ENCODE results near the gene FANCE. TPM values are rescaled to one million over a fixed set of nuclear protein-coding genes. Genes with fewer than 3 reads are reported as not detected.

FANCE gene, protein sequence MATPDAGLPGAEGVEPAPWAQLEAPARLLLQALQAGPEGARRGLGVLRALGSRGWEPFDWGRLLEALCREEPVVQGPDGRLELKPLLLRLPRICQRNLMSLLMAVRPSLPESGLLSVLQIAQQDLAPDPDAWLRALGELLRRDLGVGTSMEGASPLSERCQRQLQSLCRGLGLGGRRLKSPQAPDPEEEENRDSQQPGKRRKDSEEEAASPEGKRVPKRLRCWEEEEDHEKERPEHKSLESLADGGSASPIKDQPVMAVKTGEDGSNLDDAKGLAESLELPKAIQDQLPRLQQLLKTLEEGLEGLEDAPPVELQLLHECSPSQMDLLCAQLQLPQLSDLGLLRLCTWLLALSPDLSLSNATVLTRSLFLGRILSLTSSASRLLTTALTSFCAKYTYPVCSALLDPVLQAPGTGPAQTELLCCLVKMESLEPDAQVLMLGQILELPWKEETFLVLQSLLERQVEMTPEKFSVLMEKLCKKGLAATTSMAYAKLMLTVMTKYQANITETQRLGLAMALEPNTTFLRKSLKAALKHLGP
- total RNA-seq = 3.8 TPM
- long read RNA-seq, transcript FANCE-201 (10 exons, 2,554 nt) = major isoform, 13 of 24 reads
- long read RNA-seq, partial matches to known transcripts = 0 of 24 reads
- long read RNA-seq, other reads (novel, unspliced or antisense) = 11 of 24 reads

DNA sequence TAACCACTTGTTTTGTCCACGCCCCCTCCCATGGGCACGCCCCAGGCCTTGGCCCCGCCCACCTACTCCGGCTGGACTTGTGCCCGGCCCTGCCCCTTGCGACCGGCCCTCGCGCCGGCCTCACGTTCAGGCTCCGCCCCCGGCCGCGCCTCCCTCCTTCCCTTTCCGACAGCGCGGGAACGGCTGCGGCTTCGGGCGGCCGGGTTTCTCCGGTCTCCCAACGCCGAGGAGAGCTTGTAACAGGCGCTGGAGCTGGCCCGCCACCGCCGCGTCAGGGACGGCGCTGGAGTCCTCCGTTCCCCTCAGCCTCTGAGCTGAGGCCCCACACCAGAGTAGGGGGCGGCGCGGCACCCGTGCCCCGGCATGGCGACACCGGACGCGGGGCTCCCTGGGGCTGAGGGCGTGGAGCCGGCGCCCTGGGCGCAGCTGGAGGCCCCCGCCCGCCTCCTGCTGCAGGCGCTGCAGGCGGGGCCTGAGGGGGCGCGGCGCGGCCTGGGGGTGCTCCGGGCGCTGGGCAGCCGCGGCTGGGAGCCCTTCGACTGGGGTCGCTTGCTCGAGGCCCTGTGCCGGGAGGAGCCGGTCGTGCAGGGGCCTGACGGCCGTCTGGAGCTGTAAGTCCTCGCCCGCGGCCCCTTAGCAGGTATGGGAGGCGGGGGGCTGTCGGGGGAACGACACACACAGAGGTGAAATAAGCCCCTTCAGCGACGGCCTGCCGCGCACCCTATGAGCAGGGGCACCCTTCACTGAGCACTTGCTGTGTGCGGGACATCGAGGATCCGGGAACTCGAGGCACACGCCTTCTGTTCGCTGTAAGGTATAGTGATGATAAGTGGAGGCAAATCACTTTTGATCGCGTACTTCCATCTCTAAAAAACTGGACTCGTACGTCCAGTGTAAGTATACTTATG lies at the start of gene FANCE:
TSS of gene FANCE (plus strand) at position 156 of the 908 bp plus-strand sequence. CDS start at position 364, 208 bp downstream.
- DNase-seq = peak; percentile 98
- ATAC-seq = peak; percentile 96
- intact Hi-C loops (cut with micrococcal nuclease) = no loop called here

DNA sequence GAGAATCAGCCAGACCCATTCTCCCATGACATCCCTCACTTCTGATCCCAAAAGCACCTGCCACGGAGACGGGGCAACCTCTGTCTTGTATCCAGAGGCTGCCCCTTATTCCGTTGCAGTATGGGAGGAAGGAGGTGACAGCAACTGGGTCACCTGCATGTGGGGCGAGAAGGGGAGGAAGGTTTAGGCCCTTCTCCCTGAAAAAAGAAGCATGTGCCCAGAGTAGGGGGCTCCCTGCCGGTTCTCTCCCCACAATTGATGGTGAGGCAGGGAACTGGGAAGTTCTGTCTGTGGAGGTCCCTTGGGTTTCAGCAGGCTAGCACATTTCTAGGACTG lies 49.3 kb upstream of the FANCE start:
- DNase-seq = no peak
- intact Hi-C loops (cut with micrococcal nuclease) = no loop called here
- no peak for ATAC-seq

DNA sequence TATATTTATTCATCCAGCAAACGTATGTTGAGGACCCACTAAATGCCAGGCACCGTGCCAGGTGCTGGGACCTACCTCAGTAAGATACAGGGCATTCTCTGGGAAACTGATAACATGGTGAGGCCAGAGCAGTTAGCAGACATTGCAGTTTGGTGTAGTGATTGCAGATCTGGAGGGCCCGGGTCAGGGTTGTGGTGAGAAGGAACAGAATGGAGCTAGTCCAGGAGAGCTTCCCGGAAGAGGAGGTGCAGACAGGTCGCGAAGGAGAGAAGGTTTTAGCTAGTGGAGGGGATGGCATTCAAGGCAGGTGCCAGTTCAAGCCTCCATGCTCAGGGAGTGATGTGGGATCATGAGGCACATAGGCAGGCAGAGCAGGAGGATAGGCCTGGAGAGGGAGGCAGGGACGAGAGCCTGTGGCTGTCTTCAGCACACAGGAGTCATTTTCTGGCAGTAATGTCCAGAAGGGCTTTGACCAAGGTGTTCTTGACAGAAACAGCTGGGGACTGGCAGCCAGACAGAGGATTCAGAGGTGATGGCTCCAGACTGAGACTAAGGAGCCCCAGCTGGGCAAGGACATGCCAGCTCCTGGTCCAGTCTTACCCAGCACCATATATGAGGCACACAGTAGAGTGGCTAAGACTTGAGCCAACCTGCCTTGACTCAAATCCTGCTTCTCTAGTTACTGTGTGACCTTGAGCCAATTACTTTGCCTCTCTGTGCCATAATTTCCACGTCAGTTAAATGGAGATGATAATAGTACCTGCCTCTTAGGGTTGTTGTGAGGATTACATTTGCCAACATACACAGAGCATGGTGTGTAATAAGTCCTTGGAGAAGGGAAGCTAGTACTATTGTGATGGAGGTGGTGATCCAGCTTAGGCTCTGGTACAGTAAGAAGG lies 48.3 kb upstream of the FANCE start:
- ATAC-seq = peak; percentile 10
- intact Hi-C loops (cut with micrococcal nuclease) = no loop called here
- DNase-seq = no peak

DNA sequence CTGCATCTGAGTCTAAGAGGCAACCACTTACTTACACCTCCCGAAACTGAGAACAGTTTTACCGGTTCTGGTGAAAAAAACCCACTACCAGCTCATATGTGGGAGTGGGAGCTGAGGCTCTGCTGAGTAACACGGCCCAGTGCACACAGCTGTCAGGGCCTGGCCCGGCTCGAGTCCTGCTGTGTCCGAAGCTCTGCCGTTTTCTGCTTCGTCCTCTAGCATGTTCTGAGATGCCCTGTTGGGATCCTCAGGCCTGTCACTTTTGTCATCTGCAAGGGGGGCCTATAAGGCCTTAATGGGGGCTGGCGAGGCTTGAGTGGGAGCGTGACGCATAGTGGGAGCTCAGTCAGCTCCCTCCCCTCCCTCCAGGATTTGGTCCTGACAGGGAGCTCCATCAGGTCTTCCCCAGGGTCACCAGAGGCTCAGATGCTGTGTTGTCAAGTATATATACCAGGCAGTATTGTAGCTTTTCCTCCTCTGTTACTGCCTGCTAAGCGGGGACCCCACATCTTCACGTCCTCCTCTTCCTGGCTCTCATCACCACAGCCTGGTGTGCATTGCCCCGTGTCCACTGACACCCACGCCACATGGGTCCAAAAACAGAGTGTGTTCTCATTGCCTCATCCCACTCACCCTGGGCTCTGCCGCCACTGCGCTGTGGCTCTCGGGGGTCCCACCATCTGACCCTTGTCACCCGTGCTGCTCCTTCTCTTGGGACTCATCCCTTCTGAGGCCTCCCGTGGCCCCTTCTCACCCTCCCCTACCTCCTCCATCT lies 45.2 kb upstream of the FANCE start:
- DNase-seq (no peak), ATAC-seq (no peak)
- intact Hi-C loops (cut with micrococcal nuclease) = no loop called here

DNA sequence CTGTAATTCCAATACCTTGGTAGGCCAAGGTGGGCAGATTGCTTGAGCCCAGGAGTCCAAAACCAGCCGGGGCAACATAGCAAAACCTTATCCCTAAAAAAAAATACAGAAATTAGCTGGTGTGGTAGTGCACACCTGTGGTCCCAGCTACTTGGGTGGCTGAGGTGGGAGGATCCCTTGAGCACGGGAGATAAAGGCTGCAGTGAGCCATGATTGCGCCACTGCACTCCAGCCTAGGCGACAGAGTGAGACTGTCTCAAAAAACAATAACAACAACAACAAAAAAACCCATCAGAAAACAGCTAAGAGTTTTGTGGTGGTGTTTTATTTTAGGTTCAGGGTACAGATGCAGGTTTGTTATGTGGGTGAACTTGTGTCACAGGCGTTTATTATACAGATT lies 42.9 kb upstream of the FANCE start:
- DNase-seq (no peak), ATAC-seq (no peak)
- intact Hi-C loops (cut with micrococcal nuclease) = no loop called here

DNA sequence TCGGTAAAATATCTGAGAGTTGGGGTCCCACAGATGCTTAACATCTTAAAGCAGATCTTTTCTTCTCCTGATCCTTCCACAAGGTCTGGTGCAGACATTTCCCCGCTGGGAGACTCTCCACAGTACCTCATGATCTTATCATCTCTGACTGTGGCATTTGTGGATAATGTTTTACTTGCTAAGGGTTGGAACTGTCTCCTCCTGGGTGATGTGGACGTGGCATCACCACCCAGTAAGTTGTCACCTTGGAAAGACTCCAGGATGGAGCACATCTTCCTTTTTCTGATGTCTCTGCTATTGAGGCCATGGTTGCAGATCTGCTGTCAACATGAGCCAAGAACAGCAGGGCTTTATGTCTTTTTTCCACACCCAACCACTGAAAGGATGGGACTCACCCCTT lies 42.0 kb upstream of the FANCE start:
- DNase-seq = no peak
- intact Hi-C loops (cut with micrococcal nuclease) = no loop called here
- ATAC-seq = no peak

DNA sequence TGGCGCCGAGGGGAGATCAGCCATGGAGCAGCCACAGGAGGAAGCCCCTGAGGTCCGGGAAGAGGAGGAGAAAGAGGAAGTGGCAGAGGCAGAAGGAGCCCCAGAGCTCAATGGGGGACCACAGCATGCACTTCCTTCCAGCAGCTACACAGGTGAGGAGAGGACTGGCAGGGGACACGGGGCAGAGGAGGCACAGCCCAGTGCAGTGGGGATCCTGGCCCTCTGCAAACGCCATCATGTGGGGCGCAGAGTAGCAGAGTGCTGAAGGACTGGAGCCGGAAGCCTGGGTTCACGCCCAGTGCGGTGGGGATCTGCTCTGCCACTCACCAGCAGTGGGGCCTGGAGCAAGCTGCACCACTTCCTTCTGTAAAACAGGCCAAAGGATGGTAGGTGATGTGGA lies 41.1 kb upstream of the FANCE start:
- intact Hi-C loops (cut with micrococcal nuclease) = no loop called here
- DNase-seq (no peak), ATAC-seq (no peak)

DNA sequence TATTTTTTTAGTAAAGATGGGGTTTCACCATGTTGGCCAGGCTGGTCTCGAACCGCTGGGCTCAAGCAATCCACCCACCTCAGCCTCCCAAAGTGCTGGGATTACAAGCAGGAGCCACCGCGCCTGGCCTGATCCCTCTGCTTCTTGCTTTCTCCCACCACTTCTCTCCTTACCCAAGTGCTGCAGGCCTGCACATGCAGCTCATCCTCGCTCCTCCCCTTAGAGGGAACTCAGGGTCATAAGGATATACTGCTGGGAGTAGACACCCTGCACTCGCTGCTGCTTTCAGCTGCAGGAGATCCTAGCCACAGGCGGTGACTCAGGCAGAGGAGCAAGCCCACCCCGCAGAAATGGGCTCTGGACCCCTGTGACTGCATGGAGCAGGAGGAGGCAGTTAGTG lies 40.0 kb upstream of the FANCE start:
- intact Hi-C loops (cut with micrococcal nuclease) = no loop called here
- no peak for ATAC-seq
- no peak for DNase-seq

DNA sequence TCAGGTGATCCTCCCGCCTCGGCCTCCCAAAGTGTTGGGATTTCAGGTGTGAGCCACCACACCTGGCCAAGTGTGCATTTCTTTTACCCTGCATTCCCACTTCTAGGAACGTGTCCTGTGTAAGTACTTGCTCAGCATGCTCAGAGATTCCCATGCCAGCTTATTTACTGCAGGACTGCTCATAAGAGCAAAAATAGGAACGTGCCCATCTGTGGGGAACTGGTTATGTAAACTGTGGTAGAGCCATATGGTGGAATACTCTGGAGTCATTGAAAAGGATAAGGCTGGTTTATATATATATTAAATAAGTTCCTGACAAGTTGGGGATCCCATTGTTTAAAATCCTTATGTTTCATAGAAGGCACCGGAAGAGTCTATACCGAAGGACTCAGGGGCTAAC lies 38.2 kb upstream of the FANCE start:
- no peak for ATAC-seq
- no peak for DNase-seq
- intact Hi-C loops (cut with micrococcal nuclease) = no loop called here

DNA sequence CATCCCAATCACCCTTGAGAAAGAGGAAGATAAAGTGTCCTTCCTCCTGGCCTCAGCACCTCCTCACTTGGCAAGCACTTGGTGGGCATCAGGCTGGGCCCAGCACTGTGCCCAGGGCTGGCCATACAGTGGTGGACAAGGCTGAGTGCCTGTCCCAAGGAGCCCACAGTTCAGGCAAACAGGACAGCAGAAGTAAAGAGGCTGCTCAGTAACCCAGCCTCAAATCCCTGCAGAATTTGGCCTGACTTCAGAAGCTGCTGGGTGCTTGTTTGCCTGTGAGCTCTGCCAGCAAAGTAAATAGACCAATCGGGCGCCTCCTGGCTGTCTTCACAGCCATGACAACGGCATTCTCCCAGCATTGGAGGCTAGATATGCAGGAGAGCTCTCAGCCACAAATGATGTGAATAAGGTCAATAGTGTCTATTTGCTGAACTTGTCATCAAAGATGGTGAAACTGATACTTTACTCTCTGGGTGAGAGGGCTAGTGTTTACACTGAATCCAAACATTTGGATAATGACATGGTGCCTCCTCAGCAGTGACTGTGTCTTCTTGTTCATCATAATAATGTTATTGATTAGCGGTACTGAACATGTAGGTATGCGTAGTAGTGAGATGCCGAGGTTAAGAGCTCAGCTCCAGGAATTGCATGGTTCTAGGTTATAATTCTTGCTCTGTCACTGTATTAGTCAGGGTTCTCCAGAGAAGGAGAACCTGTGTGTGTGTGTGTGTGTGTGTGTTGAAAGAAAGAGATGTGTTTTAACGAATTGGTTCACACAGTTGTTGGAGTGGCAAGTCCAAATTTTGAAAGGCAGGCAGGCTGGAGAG lies 36.9 kb upstream of the FANCE start:
- ATAC-seq (peak; percentile 91), DNase-seq (peak; percentile 75)
- intact Hi-C loops (cut with micrococcal nuclease) = no loop called here

DNA sequence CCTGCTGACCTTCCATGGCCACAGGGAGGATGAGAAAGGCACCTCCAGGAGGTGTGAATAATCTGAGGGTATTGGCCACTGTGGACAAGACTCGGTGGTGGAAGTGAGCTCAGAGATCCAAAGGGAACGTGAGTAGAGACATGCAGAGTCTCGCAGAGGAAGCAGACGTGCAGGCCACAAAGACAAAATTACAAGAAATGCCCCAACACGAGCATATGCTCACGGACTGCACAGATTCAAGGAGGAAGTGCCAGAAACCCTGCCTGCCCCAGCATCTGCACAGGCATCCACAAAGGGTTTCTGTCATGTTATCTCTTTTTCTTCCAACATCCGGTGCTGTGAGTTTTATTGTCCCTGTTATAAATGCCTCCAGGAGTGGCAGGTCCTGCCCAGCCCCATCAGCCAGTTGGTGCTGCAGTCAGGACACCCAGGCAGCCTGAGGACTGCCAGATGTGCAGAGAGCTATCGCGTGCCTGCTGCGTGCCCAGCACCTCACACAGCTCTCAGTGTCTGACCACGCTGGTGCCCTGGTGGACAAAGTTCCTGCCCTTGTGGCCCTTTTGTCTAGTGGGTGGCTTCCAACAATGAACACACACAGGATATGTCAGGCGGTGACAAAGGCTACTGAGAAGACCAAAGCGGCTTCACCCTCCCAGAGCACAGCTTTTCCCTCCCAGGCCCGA lies 34.0 kb upstream of the FANCE start:
- no peak for DNase-seq
- no peak for ATAC-seq
- intact Hi-C loops (cut with micrococcal nuclease) = no loop called here

DNA sequence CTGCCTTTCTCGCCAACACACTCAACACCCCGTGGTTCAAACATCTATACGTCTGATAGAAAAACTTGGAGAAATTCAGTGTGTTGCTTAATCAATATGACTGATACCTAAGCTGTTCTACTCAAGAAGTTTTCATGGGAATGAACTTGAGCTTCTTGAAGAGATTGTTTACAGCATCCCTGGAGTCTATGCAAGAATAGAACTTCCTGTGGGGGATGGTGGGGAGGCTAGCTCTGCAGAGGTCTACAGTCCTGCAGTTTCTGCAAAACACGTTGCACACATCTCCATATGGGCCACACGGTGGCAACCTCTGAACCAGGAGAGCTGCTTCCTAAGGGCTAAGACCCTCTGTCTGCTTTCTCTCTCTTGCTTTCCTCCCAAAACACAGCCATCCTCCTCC lies 32.7 kb upstream of the FANCE start:
- intact Hi-C loops (cut with micrococcal nuclease) = no loop called here

DNA sequence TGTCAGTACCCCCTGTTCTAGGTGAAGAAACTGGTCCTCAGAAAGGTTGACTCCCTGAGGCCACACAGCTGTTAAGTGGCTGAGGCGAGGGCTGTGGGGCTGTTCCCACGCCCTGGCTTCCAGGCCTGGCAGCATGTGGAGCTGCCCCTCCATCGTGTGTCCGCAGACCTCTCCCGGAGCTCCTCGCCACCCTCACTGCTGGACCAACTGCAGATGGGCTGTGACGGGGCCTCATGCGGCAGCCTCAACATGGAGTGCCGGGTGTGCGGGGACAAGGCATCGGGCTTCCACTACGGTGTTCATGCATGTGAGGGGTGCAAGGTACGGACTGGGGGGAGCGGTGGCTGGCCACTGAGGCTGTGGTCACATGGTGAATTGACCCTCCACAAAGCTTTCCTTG lies 32.2 kb upstream of the FANCE start:
- DNase-seq = no peak
- ATAC-seq = no peak
- intact Hi-C loops (cut with micrococcal nuclease) = no loop called here

More for the DNA sequence above, 32.7 kb upstream of the FANCE start:
- ATAC-seq (no peak), DNase-seq (no peak)

DNA sequence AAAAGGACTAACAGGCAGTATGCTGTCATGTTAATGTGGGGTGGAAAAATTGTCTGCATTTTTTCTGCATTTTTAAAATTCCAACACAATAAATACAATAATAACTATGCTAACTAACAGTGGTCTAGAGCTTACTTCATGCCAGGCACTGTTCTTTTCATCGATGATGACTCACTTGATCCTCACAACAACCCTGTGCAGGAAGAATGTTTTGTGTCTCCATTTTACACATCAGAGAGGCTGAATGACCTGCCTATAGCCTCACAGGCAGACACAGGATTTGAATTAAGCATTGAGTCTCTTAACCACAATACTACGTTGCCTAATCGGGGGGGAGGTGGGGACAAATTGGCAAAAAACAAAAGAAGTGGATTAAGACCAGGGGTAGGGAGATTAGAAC lies 26.9 kb upstream of the FANCE start:
- DNase-seq = no peak
- no peak for ATAC-seq
- intact Hi-C loops (cut with micrococcal nuclease) = no loop called here

DNA sequence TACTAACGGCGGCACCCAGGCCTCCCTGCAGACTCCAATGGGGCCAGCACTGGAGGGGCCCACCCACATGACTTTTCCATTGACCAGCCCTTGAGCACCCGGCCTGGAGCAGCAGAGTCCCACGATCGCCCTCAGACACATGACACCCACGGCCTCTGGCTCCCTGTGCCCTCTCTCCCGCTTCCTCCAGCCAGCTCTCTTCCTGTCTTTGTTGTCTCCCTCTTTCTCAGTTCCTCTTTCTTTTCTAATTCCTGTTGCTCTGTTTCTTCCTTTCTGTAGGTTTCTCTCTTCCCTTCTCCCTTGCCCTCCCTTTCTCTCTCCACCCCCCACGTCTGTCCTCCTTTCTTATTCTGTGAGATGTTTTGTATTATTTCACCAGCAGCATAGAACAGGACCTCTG lies 26.1 kb upstream of the FANCE start:
- ATAC-seq = peak; percentile 57

DNA sequence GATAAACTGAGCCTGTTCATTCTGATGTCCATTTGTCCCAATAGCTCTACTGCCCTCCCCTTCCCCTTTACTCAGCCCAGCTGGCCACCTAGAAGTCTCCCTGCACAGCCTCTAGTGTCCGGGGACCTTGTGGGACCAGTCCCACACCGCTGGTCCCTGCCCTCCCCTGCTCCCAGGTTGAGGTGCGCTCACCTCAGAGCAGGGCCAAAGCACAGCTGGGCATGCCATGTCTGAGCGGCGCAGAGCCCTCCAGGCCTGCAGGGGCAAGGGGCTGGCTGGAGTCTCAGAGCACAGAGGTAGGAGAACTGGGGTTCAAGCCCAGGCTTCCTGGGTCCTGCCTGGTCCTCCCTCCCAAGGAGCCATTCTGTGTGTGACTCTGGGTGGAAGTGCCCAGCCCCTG lies 24.7 kb upstream of the FANCE start:
- DNase-seq = no peak
- no peak for ATAC-seq
- intact Hi-C loops (cut with micrococcal nuclease) = no loop called here

More for the DNA sequence above, 26.1 kb upstream of the FANCE start:
- intact Hi-C loops (cut with micrococcal nuclease) = no loop called here
- DNase-seq = no peak

DNA sequence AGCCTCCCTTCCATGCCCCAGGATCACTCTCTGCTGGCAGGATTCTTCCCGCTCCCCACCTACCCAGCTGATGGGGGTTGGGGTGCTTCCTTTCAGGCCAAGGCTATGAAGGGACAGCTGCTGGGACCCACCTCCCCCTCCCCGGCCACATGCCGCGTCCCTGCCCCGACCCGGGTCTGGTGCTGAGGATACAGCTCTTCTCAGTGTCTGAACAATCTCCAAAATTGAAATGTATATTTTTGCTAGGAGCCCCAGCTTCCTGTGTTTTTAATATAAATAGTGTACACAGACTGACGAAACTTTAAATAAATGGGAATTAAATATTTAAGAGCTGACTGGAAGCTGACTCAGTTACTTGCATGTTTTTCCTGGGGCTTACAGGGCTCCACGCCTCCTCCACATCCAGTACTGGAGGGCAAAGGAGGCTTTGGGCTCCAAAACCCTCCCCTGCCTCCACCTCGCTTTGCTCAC lies 24.3 kb upstream of the FANCE start:
- ATAC-seq = no peak
- intact Hi-C loops (cut with micrococcal nuclease) = no loop called here
- DNase-seq = no peak

All from left ventricle myocardium superior (tissue), 1 donor.